ENCODE data around the gene MYO1H. TPM values are rescaled to one million over a fixed set of nuclear protein-coding genes. Genes with fewer than 3 reads are reported as not detected.
"Not testable (repeated sequence)": the region's sequence is repeated elsewhere in the genome, so short reads cannot be mapped to it uniquely, and the experiment has no call there.

The MYO1H gene
- total RNA-seq, 2 experiments from 2014 or later, result 0.28 to 0.59 TPM

GRCh38 chr12:109467978-109468676, 120.4 kb downstream of the MYO1H start:
- no peaks in the 10 kb centered on the region for H4K20me1 ChIP-seq (ENCODE audit: insufficient read depth, low read length)
- DNase-seq (ENCODE audit: low spot score), result no peak
- H3K79me2 ChIP-seq (ENCODE audit: insufficient read depth, low read depth, low read length), result peaks cover 12% of the 10 kb centered on the region; the same call in 1 of the 2 replicates
- H3K4me2 ChIP-seq (ENCODE audit: low read length), result no peak overlapping the region
- no peak overlapping the region for H2AFZ ChIP-seq (ENCODE audit: low read length)
- H3K9me3 ChIP-seq (ENCODE audit: low read length), result no peaks in the 10 kb centered on the region
- H3K36me3 ChIP-seq (ENCODE audit: insufficient read depth, low read length), result peaks cover 50% of the 10 kb centered on the region
- no peak overlapping the region for H3K4me3 ChIP-seq (ENCODE audit: low read depth, low read length, poor library complexity, severe bottlenecking)
- no TSS peak for BruUV-seq (replicated peaks)
- ChIA-PET CTCF (ENCODE audit: unreplicated experiment) (no interaction called here), POLR2A (interaction anchor here (0.7 kb wide), 1 partner anchor 391 kb away, joined by 4 read pairs; no protein-coding TSS in a partner anchor)
- intact Hi-C loops (cut with micrococcal nuclease; ENCODE audit: unreplicated experiment), result no loop called here
- H3K9me2 ChIP-seq (ENCODE audit: insufficient read depth, low read length), result no peaks in the 10 kb centered on the region
- no peaks in the 10 kb centered on the region for H3K4me1 ChIP-seq (ENCODE audit: insufficient read depth, low read length, poor library complexity, severe bottlenecking)
- H3K27ac ChIP-seq (ENCODE audit: low read depth, low read length, poor library complexity, severe bottlenecking), result no peak overlapping the region
- TF ChIP-seq, protein P1, sequence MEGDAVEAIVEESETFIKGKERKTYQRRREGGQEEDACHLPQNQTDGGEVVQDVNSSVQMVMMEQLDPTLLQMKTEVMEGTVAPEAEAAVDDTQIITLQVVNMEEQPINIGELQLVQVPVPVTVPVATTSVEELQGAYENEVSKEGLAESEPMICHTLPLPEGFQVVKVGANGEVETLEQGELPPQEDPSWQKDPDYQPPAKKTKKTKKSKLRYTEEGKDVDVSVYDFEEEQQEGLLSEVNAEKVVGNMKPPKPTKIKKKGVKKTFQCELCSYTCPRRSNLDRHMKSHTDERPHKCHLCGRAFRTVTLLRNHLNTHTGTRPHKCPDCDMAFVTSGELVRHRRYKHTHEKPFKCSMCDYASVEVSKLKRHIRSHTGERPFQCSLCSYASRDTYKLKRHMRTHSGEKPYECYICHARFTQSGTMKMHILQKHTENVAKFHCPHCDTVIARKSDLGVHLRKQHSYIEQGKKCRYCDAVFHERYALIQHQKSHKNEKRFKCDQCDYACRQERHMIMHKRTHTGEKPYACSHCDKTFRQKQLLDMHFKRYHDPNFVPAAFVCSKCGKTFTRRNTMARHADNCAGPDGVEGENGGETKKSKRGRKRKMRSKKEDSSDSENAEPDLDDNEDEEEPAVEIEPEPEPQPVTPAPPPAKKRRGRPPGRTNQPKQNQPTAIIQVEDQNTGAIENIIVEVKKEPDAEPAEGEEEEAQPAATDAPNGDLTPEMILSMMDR (conservative IDR thresholded peaks at IDR 0.05; ENCODE audit: low read length), result no peak
- TF ChIP-seq EZH2phosphoT487 (IDR thresholded peaks at IDR 0.05; ENCODE audit: borderline replicate concordance, low read depth, low read length), result no peak

- Histone ChIP-seq H3K4me2 (ENCODE audit: low read length) (no peak overlapping the region), H3K4me1 (ENCODE audit: insufficient read depth, low read length, poor library complexity, severe bottlenecking) (no peaks in the 10 kb centered on the region), H3K36me3 (ENCODE audit: insufficient read depth, low read length) (peaks cover 44% of the 10 kb centered on the region), H2AFZ (ENCODE audit: low read length) (no peak overlapping the region), H3K27ac (ENCODE audit: low read depth, low read length, poor library complexity, severe bottlenecking) (no peak overlapping the region), H4K20me1 (ENCODE audit: insufficient read depth, low read length) (no peaks in the 10 kb centered on the region), H3K9me2 (ENCODE audit: insufficient read depth, low read length) (no peaks in the 10 kb centered on the region), H3K4me3 (ENCODE audit: low read depth, low read length, poor library complexity, severe bottlenecking) (no peak overlapping the region), H3K79me2 (ENCODE audit: insufficient read depth, low read depth, low read length) (peaks cover 15% of the 10 kb centered on the region), H3K9me3 (ENCODE audit: low read length) (no peaks in the 10 kb centered on the region)
- no peak for TF ChIP-seq EZH2phosphoT487 (IDR thresholded peaks at IDR 0.05; ENCODE audit: borderline replicate concordance, low read depth, low read length)
- TF ChIP-seq, protein P1 (conservative IDR thresholded peaks at IDR 0.05; ENCODE audit: low read length), result no peak
- DNase-seq (ENCODE audit: low spot score), result no peak
- intact Hi-C loops (cut with micrococcal nuclease; ENCODE audit: unreplicated experiment), result no loop called here
- POLR2A ChIA-PET, result no interaction called here
- CTCF ChIA-PET (ENCODE audit: unreplicated experiment), result no interaction called here
- no TSS peak for BruUV-seq (replicated peaks)
These were observed 121.8 kb downstream of the MYO1H start for GRCh38 chr12:109469517-109469916.

GRCh38 chr12:109473006-109473405, 125.3 kb downstream of the MYO1H start:
- Histone ChIP-seq H3K27ac (ENCODE audit: low read depth, low read length, poor library complexity, severe bottlenecking) (no peak overlapping the region), H4K20me1 (ENCODE audit: insufficient read depth, low read length) (peaks cover 8% of the 10 kb centered on the region; the same call in 1 of the 2 replicates), H2AFZ (ENCODE audit: low read length) (no peak overlapping the region), H3K4me1 (ENCODE audit: insufficient read depth, low read length, poor library complexity, severe bottlenecking) (peaks cover 9% of the 10 kb centered on the region), H3K4me3 (ENCODE audit: low read depth, low read length, poor library complexity, severe bottlenecking) (no peak overlapping the region), H3K79me2 (ENCODE audit: insufficient read depth, low read depth, low read length) (peaks cover 44% of the 10 kb centered on the region), H3K4me2 (ENCODE audit: low read length) (no peak overlapping the region), H3K36me3 (ENCODE audit: insufficient read depth, low read length) (peaks cover 20% of the 10 kb centered on the region), H3K9me3 (ENCODE audit: low read length) (no peaks in the 10 kb centered on the region), H3K9me2 (ENCODE audit: insufficient read depth, low read length) (no peaks in the 10 kb centered on the region)
- no peak for DNase-seq (ENCODE audit: low spot score)
- intact Hi-C loops (cut with micrococcal nuclease; ENCODE audit: unreplicated experiment), result no loop called here
- TF ChIP-seq, protein P1 (conservative IDR thresholded peaks at IDR 0.05; ENCODE audit: low read length), result no peak
- BruUV-seq (replicated peaks), result no TSS peak
- ChIA-PET POLR2A (interaction anchor here (0.7 to 1.1 kb wide), 2 partner anchors 8 to 204 kb away, joined by 3 read pairs; no protein-coding TSS in a partner anchor), CTCF (ENCODE audit: unreplicated experiment) (no interaction called here)

DNA sequence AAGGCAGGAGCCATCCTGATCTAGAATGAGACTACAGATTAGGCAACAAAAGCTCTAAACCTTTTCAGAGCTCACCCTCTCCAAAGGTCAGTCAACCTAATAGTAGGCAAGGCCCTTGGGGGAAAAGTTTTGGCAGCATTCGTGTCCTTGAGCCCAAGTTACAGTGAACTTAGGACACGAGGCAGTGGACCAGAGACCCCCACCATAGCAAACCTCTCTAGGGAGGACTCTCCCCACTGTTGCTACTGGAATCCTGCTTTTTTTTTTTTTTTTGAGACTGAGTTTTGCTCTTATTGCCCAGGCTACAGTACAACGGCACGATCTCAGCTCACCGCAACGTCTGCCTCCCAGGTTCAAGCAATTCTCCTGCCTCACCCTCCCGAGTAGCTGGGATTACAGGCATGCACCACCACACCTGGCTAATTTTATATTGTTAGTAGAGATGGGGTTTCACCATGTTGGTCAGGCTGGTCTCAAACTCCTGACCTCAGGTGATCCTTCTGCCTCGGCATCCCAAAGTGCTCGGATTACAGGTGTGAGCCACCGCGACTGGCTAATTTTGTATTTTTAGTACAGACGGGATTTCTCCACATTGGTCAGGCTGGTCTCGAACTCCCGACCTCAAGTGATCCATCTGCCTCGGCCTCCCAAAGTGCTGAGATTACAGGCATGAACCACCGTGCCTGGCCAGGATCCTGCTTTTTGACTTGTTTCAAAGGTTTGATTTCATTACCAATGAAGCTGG, 126.0 kb downstream of the MYO1H start:
- H3K4me2 ChIP-seq (ENCODE audit: low read length); H2AFZ ChIP-seq (ENCODE audit: low read length); H3K9me3 ChIP-seq (ENCODE audit: low read length); DNase-seq (ENCODE audit: low spot score); H3K9me2 ChIP-seq (ENCODE audit: insufficient read depth, low read length); H4K20me1 ChIP-seq (ENCODE audit: insufficient read depth, low read length); H3K4me3 ChIP-seq (ENCODE audit: low read depth, low read length, poor library complexity, severe bottlenecking); H3K27ac ChIP-seq (ENCODE audit: low read depth, low read length, poor library complexity, severe bottlenecking); BruUV-seq (replicated peaks); CTCF ChIA-PET (ENCODE audit: unreplicated experiment); intact Hi-C loops (cut with micrococcal nuclease; ENCODE audit: unreplicated experiment): not testable (repeated sequence)
- H3K4me1 ChIP-seq (ENCODE audit: insufficient read depth, low read length, poor library complexity, severe bottlenecking), result peaks cover 16% of the 10 kb centered on the region
- H3K79me2 ChIP-seq (ENCODE audit: insufficient read depth, low read depth, low read length), result peaks cover 50% of the 10 kb centered on the region
- POLR2A ChIA-PET, result interaction anchor here (0.7 to 1.1 kb wide), 2 partner anchors 8 to 205 kb away, joined by 3 read pairs; no protein-coding TSS in a partner anchor
- peaks cover 16% of the 10 kb centered on the region for H3K36me3 ChIP-seq (ENCODE audit: insufficient read depth, low read length)

Data from OCI-LY7 (cell line).